ENCODE results near the gene AQP11.

Gene AQP11

GRCh38 chr11:77596626-77597025 is 6.9 kb downstream of the AQP11 start:
- DNase-seq, result peak; percentile 52

- no peak for DNase-seq
These were observed 8.4 kb downstream of the AQP11 start for GRCh38 chr11:77598195-77598594.

- DNase-seq, result peak; percentile 89
These were observed 12.8 kb downstream of the AQP11 start for GRCh38 chr11:77602381-77603088.

GRCh38 chr11:77604281-77604680 is 14.5 kb downstream of the AQP11 start:
- no peak for DNase-seq

- no peak for DNase-seq
These were observed 19.5 kb downstream of the AQP11 start for GRCh38 chr11:77609234-77609633.

GRCh38 chr11:77611921-77612320 is 22.2 kb downstream of the AQP11 start:
- DNase-seq, result no peak

- no peak for DNase-seq
These were observed 28.1 kb downstream of the AQP11 start for GRCh38 chr11:77617892-77618291.

GRCh38 chr11:77619576-77620198 is 29.9 kb downstream of the AQP11 start:
- DNase-seq, result no peak

GRCh38 chr11:77630157-77630710 is 40.5 kb downstream of the AQP11 start:
- no peak for DNase-seq

DNA sequence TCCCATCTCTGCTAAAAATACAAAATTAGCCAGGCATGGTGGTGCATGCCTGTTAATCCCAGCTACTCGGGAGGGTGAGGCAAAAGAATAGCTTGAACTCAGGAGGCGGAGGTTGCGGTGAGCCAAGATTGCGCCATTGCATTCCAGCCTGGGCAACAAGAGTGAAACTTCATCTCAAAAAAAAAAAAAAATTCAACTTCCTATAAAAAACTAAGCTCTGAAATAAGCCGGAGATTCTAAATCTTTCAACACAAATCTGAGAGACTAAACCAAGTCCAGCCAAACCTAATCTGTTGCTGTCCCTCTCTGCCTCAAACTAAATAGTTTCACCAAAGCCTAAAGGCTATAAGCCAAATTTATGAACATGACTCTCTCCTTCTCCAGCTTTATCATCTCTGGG is 44.2 kb downstream of the AQP11 start:
- DNase-seq, result peak; percentile 26

- DNase-seq, result no peak
These were observed 47.1 kb downstream of the AQP11 start for GRCh38 chr11:77636731-77637344.

DNA sequence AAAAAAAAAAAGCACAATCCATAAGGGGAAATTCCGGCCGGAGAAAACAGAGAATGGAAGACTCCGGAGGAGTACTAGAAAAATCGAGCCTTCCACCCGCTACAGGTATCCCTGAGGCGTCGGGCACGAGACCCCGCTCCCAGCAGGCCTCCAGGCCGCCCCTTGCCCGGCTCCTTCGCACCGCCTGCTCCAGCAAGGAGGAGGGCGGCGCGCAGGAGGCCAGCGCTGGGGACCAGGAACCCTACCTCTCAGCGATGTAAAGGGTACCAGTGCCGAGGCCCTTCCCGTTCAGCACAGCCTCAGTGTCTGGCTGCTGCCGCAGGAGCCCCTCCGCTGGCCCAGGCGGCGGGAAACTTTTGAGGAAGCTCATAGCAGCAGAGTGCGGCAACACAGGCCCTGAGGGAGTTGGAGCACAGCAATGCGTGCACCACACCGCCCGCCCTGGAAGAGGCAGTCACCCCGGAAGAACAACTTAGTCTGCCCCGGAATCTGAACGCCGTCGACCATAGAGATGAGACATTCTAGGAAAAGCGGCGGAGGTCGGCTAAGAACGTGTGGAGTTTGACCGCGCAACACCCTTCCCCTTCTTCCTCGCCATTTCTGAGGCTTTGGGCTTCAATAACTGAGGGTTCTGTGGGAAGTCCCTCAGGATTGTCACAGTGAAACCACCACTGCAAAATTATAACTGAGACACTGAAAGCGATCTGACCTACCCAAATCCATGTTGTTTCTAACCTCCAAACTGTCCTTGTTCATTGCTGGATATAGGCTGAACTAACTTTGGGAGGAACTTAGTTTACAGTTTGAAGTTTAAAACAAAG is 47.8 kb downstream of the AQP11 start, which contains the start of gene CLNS1A:
Gene CLNS1A (minus strand): TSS at position 450 of the 821 bp plus-strand sequence. CDS start 80 bp downstream, at position 370.
- DNase-seq, result peak; percentile 90

GRCh38 chr11:77642228-77642627 is 52.5 kb downstream of the AQP11 start:
- no peak for DNase-seq

- DNase-seq, result no peak
These were observed 55.1 kb downstream of the AQP11 start for GRCh38 chr11:77644887-77645286.

DNA sequence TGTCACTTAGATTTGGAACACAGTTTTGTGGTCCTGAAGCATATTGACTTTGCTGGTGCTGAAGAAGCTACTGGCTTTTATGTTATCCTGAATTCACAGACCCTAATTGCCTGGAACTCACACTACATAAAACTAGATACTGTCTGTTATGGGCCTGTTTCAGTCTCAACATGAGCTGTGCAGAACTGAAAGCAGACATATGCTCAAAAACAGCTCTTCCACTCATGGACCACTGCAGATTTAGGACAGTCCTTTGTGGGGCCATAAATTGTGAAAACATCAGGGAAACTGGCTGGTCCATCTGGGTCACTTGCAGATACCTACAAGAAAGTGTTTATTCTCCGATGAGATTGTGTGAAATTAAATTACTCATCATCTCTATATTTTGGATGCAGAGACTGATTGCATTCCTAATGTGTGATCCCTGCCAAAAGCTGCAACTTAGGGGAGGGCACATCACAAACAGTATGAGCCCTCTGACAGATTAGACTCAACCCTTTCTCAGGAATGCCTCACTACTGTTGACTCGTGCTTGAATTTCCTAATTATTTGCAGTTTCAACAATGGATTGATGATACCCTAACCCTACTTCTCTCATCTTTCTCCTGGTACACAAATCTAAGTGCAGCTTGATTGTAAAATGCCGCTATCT is 58.0 kb downstream of the AQP11 start:
- DNase-seq, result peak; percentile 28

- DNase-seq, result no peak
These were observed 60.4 kb downstream of the AQP11 start for GRCh38 chr11:77650123-77650522.

- no peak for DNase-seq
These were observed 65.1 kb downstream of the AQP11 start for GRCh38 chr11:77654770-77655434.

GRCh38 chr11:77656362-77656761 is 66.6 kb downstream of the AQP11 start:
- DNase-seq, result no peak

- DNase-seq, result no peak
These were observed 68.7 kb downstream of the AQP11 start for GRCh38 chr11:77658213-77659013.

Data from NCI-H226 (cell line).